Activated naive CD8-positive, alpha-beta T cell treated with anti-CD3 and anti-CD28 coated beads, Interleukin-2, amount 50 U/mL, for 24 hours (primary cell): ENCODE data around the gene FAM217A.

Experiments
- ATAC-seq: fragments of 150-1000 bp; cut with Tn5 transposase; one replicate; pipeline ENCODE4 v1.10.0; 2021
- DNase-seq: peaks from one replicate; pipeline ENCODE4 v3.0.0; 2021
- H3K27ac Mint-ChIP-seq: one replicate; pipeline ENCODE4 v1.8.0; 2021; ENCODE audit warnings: mild to moderate bottlenecking, mixed read lengths
- H3K27me3 Mint-ChIP-seq: one replicate; pipeline ENCODE4 v1.8.0; 2021; ENCODE audit warnings: mixed read lengths
- H3K36me3 Mint-ChIP-seq: one replicate; pipeline ENCODE4 v1.8.0; 2021; ENCODE audit warnings: low read depth, mixed read lengths
- H3K4me1 Mint-ChIP-seq: one replicate; pipeline ENCODE4 v1.8.0; 2021; ENCODE audit warnings: mixed read lengths
- H3K4me3 Mint-ChIP-seq: one replicate; pipeline ENCODE4 v1.8.0; 2021; ENCODE audit warnings: mild to moderate bottlenecking, moderate library complexity, mixed read lengths
- H3K9me3 Mint-ChIP-seq: one replicate; pipeline ENCODE4 v1.8.0; 2021; ENCODE audit warnings: mixed read lengths

Gene FAM217A

GRCh38 chr6:4059115-4059777 lies 19.7 kb downstream of the FAM217A start:
- Mint-ChIP-seq H3K27me3 (no peaks in the 10 kb centered on the region), H3K4me3 (peak overlapping the region; percentile 73), H3K9me3 (no peaks in the 10 kb centered on the region), H3K27ac (peak overlapping the region; percentile 92), H3K36me3 (peaks cover 66% of the 10 kb centered on the region), H3K4me1 (peaks cover 50% of the 10 kb centered on the region)
- ATAC-seq: peak; percentile 89
- peak; percentile 54 for DNase-seq

GRCh38 chr6:4057036-4057435 lies 21.9 kb downstream of the FAM217A start:
- Mint-ChIP-seq H3K36me3 (peaks cover 69% of the 10 kb centered on the region), H3K27ac (peak overlapping the region; percentile 24)
- no peak for ATAC-seq

GRCh38 chr6:4055420-4056041 lies 23.4 kb downstream of the FAM217A start:
- DNase-seq (no peak), ATAC-seq (no peak)
- Mint-ChIP-seq H3K27ac (peak overlapping the region; percentile 46), H3K36me3 (peaks cover 72% of the 10 kb centered on the region), H3K4me1 (peaks cover 44% of the 10 kb centered on the region), H3K4me3 (no peak overlapping the region), H3K27me3 (no peaks in the 10 kb centered on the region), H3K9me3 (no peaks in the 10 kb centered on the region)

More at GRCh38 chr6:4057036-4057435, 21.9 kb downstream of the FAM217A start:
- no peak for DNase-seq
- Mint-ChIP-seq H3K4me3 (no peak overlapping the region), H3K4me1 (peaks cover 50% of the 10 kb centered on the region), H3K9me3 (no peaks in the 10 kb centered on the region), H3K27me3 (no peaks in the 10 kb centered on the region)

- no peak for DNase-seq
- no peak for ATAC-seq
- peaks cover 65% of the 10 kb centered on the region for H3K36me3 Mint-ChIP-seq
- H3K4me3 Mint-ChIP-seq: no peak overlapping the region
- no peaks in the 10 kb centered on the region for H3K4me1 Mint-ChIP-seq
- H3K9me3 Mint-ChIP-seq: no peaks in the 10 kb centered on the region
- no peak overlapping the region for H3K27ac Mint-ChIP-seq
- H3K27me3 Mint-ChIP-seq: no peaks in the 10 kb centered on the region
These were observed 29.7 kb downstream of the FAM217A start for GRCh38 chr6:4049246-4049645.

GRCh38 chr6:4041480-4041879 lies 37.5 kb downstream of the FAM217A start:
- no peak for ATAC-seq
- Mint-ChIP-seq H3K36me3 (peaks cover 76% of the 10 kb centered on the region), H3K27me3 (no peaks in the 10 kb centered on the region), H3K27ac (peak overlapping the region; percentile 42), H3K4me1 (peaks cover 25% of the 10 kb centered on the region), H3K4me3 (no peak overlapping the region), H3K9me3 (no peaks in the 10 kb centered on the region)
- no peak for DNase-seq

GRCh38 chr6:4039348-4039747 lies 39.6 kb downstream of the FAM217A start:
- Mint-ChIP-seq H3K36me3 (peaks cover 75% of the 10 kb centered on the region), H3K4me3 (no peak overlapping the region), H3K27me3 (no peaks in the 10 kb centered on the region), H3K9me3 (no peaks in the 10 kb centered on the region), H3K27ac (peak overlapping the region; percentile 55), H3K4me1 (peaks cover 37% of the 10 kb centered on the region)
- DNase-seq (no peak), ATAC-seq (peak; percentile 48)

GRCh38 chr6:4036581-4036980 lies 42.4 kb downstream of the FAM217A start:
- no peak for DNase-seq
- H3K36me3 Mint-ChIP-seq: peaks cover 70% of the 10 kb centered on the region
- ATAC-seq: peak; percentile 17
- H3K4me3 Mint-ChIP-seq: peak overlapping the region; percentile 26
- H3K9me3 Mint-ChIP-seq: no peaks in the 10 kb centered on the region
- H3K27ac Mint-ChIP-seq: peak overlapping the region; percentile 76
- peaks cover 57% of the 10 kb centered on the region for H3K4me1 Mint-ChIP-seq
- no peaks in the 10 kb centered on the region for H3K27me3 Mint-ChIP-seq

GRCh38 chr6:4032475-4032874 lies 46.5 kb downstream of the FAM217A start:
- ATAC-seq (no peak), DNase-seq (no peak)
- H3K9me3 Mint-ChIP-seq: no peaks in the 10 kb centered on the region
- H3K27ac Mint-ChIP-seq: peak overlapping the region; percentile 13
- H3K4me3 Mint-ChIP-seq: no peak overlapping the region
- peaks cover 72% of the 10 kb centered on the region for H3K36me3 Mint-ChIP-seq
- H3K27me3 Mint-ChIP-seq: no peaks in the 10 kb centered on the region
- peaks cover 79% of the 10 kb centered on the region for H3K4me1 Mint-ChIP-seq

GRCh38 chr6:4031442-4031841 lies 47.5 kb downstream of the FAM217A start:
- Mint-ChIP-seq H3K36me3 (peaks cover 70% of the 10 kb centered on the region), H3K27ac (peak overlapping the region; percentile 32)

GRCh38 chr6:4030669-4031068 lies 48.3 kb downstream of the FAM217A start:
- Mint-ChIP-seq H3K36me3 (peaks cover 65% of the 10 kb centered on the region), H3K27ac (no peak overlapping the region), H3K4me1 (peaks cover 72% of the 10 kb centered on the region), H3K27me3 (no peaks in the 10 kb centered on the region), H3K9me3 (no peaks in the 10 kb centered on the region), H3K4me3 (no peak overlapping the region)
- ATAC-seq: no peak
- DNase-seq: no peak

More at GRCh38 chr6:4031442-4031841, 47.5 kb downstream of the FAM217A start:
- no peak for DNase-seq
- H3K4me3 Mint-ChIP-seq: no peak overlapping the region
- H3K9me3 Mint-ChIP-seq: no peaks in the 10 kb centered on the region
- no peaks in the 10 kb centered on the region for H3K27me3 Mint-ChIP-seq
- no peak for ATAC-seq
- H3K4me1 Mint-ChIP-seq: peaks cover 77% of the 10 kb centered on the region

- DNase-seq (no peak), ATAC-seq (no peak)
- no peaks in the 10 kb centered on the region for H3K9me3 Mint-ChIP-seq
- peaks cover 75% of the 10 kb centered on the region for H3K4me1 Mint-ChIP-seq
- H3K4me3 Mint-ChIP-seq: no peak overlapping the region
- H3K27ac Mint-ChIP-seq: peak overlapping the region; percentile 45
- no peaks in the 10 kb centered on the region for H3K27me3 Mint-ChIP-seq
- H3K36me3 Mint-ChIP-seq: peaks cover 62% of the 10 kb centered on the region
These were observed 49.2 kb downstream of the FAM217A start for GRCh38 chr6:4029687-4030086.

- Mint-ChIP-seq H3K27me3 (no peaks in the 10 kb centered on the region), H3K27ac (no peak overlapping the region), H3K36me3 (peaks cover 64% of the 10 kb centered on the region)
These were observed 50.9 kb downstream of the FAM217A start for GRCh38 chr6:4028051-4028450.

GRCh38 chr6:4025681-4026080 lies 53.3 kb downstream of the FAM217A start:
- ATAC-seq (no peak), DNase-seq (no peak)
- Mint-ChIP-seq H3K4me3 (no peak overlapping the region), H3K27me3 (no peaks in the 10 kb centered on the region), H3K4me1 (peaks cover 72% of the 10 kb centered on the region), H3K9me3 (no peaks in the 10 kb centered on the region), H3K27ac (no peak overlapping the region), H3K36me3 (peaks cover 59% of the 10 kb centered on the region)

More at GRCh38 chr6:4028051-4028450, 50.9 kb downstream of the FAM217A start:
- no peak for ATAC-seq
- DNase-seq: no peak
- Mint-ChIP-seq H3K9me3 (no peaks in the 10 kb centered on the region), H3K4me1 (peaks cover 81% of the 10 kb centered on the region), H3K4me3 (no peak overlapping the region)

GRCh38 chr6:4023240-4023639 lies 55.7 kb downstream of the FAM217A start:
- no peak for DNase-seq
- ATAC-seq: no peak
- H3K9me3 Mint-ChIP-seq: no peaks in the 10 kb centered on the region
- H3K4me1 Mint-ChIP-seq: peaks cover 70% of the 10 kb centered on the region
- H3K4me3 Mint-ChIP-seq: peak overlapping the region; percentile 94
- peak overlapping the region; percentile 94 for H3K27ac Mint-ChIP-seq
- H3K36me3 Mint-ChIP-seq: peaks cover 40% of the 10 kb centered on the region
- H3K27me3 Mint-ChIP-seq: no peaks in the 10 kb centered on the region
